ENCODE measurements around the gene TSPAN9.

- TF ChIP-seq, protein P1, sequence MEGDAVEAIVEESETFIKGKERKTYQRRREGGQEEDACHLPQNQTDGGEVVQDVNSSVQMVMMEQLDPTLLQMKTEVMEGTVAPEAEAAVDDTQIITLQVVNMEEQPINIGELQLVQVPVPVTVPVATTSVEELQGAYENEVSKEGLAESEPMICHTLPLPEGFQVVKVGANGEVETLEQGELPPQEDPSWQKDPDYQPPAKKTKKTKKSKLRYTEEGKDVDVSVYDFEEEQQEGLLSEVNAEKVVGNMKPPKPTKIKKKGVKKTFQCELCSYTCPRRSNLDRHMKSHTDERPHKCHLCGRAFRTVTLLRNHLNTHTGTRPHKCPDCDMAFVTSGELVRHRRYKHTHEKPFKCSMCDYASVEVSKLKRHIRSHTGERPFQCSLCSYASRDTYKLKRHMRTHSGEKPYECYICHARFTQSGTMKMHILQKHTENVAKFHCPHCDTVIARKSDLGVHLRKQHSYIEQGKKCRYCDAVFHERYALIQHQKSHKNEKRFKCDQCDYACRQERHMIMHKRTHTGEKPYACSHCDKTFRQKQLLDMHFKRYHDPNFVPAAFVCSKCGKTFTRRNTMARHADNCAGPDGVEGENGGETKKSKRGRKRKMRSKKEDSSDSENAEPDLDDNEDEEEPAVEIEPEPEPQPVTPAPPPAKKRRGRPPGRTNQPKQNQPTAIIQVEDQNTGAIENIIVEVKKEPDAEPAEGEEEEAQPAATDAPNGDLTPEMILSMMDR (IDR thresholded peaks at IDR 0.05; ENCODE audit: low read depth, low read length, missing input control): no peak
- TF ChIP-seq YY1 (IDR thresholded peaks at IDR 0.05) (no peak), RAD21 (IDR thresholded peaks at IDR 0.05) (no peak), NR2F2 (IDR thresholded peaks at IDR 0.05) (no peak), TAF1 (conservative IDR thresholded peaks at IDR 0.05) (no peak), GABPA (IDR thresholded peaks at IDR 0.05 in 1 of 2, conservative IDR thresholded peaks at IDR 0.05 in 1 of 2) (no peak), JUND (IDR thresholded peaks at IDR 0.05) (no peak), EGR1 (IDR thresholded peaks at IDR 0.05; ENCODE audit: low read depth in 2 of 2) (no peak)
- TF ChIP-seq, protein P2, sequence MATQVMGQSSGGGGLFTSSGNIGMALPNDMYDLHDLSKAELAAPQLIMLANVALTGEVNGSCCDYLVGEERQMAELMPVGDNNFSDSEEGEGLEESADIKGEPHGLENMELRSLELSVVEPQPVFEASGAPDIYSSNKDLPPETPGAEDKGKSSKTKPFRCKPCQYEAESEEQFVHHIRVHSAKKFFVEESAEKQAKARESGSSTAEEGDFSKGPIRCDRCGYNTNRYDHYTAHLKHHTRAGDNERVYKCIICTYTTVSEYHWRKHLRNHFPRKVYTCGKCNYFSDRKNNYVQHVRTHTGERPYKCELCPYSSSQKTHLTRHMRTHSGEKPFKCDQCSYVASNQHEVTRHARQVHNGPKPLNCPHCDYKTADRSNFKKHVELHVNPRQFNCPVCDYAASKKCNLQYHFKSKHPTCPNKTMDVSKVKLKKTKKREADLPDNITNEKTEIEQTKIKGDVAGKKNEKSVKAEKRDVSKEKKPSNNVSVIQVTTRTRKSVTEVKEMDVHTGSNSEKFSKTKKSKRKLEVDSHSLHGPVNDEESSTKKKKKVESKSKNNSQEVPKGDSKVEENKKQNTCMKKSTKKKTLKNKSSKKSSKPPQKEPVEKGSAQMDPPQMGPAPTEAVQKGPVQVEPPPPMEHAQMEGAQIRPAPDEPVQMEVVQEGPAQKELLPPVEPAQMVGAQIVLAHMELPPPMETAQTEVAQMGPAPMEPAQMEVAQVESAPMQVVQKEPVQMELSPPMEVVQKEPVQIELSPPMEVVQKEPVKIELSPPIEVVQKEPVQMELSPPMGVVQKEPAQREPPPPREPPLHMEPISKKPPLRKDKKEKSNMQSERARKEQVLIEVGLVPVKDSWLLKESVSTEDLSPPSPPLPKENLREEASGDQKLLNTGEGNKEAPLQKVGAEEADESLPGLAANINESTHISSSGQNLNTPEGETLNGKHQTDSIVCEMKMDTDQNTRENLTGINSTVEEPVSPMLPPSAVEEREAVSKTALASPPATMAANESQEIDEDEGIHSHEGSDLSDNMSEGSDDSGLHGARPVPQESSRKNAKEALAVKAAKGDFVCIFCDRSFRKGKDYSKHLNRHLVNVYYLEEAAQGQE (IDR thresholded peaks at IDR 0.05): no peak
- TF ChIP-seq, protein P3, sequence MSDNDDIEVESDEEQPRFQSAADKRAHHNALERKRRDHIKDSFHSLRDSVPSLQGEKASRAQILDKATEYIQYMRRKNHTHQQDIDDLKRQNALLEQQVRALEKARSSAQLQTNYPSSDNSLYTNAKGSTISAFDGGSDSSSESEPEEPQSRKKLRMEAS (IDR thresholded peaks at IDR 0.05): no peak
- TF ChIP-seq, protein P4, sequence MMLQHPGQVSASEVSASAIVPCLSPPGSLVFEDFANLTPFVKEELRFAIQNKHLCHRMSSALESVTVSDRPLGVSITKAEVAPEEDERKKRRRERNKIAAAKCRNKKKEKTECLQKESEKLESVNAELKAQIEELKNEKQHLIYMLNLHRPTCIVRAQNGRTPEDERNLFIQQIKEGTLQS (IDR thresholded peaks at IDR 0.05): no peak
These were observed 30.6 kb upstream of the TSPAN9 start for GRCh38 chr12:3046441-3047200.

Measured in liver (tissue), 3 donors.